GM13977 (cell line): Measurements from ENCODE around the gene MYCBPAP.

ENCODE experiments used
- DNase-seq: peaks from one replicate; pipeline ENCODE4 v3.0.0; 2012; ENCODE audit warnings: low spot score
- in situ Hi-C: fragments of 300-500 bp; cut with MboI; formaldehyde crosslinking; loops from one replicate; pipeline ENCODE4 v1.12.0; 2022; ENCODE audit warnings: low sequenced_read_pairs, low pct_unique_long_range_greater_than_20kb, mixed read lengths, inconsistent platforms; ENCODE audit not compliant: unreplicated experiment
- TF ChIP-seq, protein P1 (sequence below): IDR thresholded peaks from 2 replicates; pipeline ENCODE4 v1.5.1; 2012; ENCODE audit warnings: mild to moderate bottlenecking, control low read depth; ENCODE audit not compliant: insufficient read depth; ENCODE audit errors: extremely low read depth, missing control alignments

Gene MYCBPAP, protein sequence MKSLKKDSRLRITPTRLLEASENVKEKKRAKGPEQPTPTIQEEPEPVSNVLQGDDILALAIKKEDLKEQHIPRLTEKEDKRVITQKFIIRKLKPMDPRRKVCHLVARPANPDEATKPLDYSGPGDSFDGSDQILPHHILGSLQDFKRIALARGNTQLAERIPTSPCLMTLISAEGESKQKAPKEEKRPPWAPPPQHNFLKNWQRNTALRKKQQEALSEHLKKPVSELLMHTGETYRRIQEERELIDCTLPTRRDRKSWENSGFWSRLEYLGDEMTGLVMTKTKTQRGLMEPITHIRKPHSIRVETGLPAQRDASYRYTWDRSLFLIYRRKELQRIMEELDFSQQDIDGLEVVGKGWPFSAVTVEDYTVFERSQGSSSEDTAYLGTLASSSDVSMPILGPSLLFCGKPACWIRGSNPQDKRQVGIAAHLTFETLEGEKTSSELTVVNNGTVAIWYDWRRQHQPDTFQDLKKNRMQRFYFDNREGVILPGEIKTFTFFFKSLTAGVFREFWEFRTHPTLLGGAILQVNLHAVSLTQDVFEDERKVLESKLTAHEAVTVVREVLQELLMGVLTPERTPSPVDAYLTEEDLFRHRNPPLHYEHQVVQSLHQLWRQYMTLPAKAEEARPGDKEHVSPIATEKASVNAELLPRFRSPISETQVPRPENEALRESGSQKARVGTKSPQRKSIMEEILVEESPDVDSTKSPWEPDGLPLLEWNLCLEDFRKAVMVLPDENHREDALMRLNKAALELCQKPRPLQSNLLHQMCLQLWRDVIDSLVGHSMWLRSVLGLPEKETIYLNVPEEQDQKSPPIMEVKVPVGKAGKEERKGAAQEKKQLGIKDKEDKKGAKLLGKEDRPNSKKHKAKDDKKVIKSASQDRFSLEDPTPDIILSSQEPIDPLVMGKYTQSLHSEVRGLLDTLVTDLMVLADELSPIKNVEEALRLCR

DNA sequence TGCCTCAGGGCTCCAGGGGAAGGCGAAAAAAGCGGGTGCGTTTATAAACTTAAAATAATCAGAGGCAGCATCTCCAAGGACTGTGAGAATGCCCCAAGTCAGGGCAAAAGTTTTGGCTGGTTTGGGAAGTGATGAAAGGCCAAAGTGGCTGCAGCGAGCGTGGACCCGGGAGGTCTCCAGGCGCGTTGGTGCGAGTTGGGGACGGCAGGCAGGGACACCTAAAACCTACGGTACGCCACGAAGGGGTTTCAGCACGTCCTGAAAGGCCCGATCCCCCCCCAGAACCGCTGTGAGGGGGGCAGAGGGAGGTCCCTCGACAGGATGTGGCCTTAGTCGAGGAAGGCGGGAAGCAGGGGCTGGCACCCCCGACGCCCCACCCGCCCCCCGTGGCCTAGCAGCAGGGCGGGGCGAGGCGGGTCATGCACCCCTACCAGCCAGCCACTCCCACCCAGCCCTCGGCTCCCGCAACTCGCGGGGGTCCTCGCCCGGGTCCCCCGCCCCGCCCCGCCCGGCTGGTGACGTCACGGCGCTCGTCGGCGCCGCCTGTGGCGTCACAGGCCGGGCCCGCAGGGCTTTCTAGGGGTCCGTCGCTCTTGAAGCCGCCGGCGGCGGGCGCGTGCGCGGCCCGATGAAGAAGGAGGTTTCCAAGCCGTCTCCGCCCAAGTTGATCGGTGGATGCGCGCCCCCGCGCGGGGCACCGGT is at the start of gene MYCBPAP:
Gene MYCBPAP (plus strand): TSS at position 569 of the 702 bp plus-strand sequence. CDS start 236 bp downstream, outside the sequence.
- DNase-seq = peak; percentile 93
- TF ChIP-seq, protein P1, sequence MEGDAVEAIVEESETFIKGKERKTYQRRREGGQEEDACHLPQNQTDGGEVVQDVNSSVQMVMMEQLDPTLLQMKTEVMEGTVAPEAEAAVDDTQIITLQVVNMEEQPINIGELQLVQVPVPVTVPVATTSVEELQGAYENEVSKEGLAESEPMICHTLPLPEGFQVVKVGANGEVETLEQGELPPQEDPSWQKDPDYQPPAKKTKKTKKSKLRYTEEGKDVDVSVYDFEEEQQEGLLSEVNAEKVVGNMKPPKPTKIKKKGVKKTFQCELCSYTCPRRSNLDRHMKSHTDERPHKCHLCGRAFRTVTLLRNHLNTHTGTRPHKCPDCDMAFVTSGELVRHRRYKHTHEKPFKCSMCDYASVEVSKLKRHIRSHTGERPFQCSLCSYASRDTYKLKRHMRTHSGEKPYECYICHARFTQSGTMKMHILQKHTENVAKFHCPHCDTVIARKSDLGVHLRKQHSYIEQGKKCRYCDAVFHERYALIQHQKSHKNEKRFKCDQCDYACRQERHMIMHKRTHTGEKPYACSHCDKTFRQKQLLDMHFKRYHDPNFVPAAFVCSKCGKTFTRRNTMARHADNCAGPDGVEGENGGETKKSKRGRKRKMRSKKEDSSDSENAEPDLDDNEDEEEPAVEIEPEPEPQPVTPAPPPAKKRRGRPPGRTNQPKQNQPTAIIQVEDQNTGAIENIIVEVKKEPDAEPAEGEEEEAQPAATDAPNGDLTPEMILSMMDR = no peak
- in situ Hi-C loops = no loop called here

DNA sequence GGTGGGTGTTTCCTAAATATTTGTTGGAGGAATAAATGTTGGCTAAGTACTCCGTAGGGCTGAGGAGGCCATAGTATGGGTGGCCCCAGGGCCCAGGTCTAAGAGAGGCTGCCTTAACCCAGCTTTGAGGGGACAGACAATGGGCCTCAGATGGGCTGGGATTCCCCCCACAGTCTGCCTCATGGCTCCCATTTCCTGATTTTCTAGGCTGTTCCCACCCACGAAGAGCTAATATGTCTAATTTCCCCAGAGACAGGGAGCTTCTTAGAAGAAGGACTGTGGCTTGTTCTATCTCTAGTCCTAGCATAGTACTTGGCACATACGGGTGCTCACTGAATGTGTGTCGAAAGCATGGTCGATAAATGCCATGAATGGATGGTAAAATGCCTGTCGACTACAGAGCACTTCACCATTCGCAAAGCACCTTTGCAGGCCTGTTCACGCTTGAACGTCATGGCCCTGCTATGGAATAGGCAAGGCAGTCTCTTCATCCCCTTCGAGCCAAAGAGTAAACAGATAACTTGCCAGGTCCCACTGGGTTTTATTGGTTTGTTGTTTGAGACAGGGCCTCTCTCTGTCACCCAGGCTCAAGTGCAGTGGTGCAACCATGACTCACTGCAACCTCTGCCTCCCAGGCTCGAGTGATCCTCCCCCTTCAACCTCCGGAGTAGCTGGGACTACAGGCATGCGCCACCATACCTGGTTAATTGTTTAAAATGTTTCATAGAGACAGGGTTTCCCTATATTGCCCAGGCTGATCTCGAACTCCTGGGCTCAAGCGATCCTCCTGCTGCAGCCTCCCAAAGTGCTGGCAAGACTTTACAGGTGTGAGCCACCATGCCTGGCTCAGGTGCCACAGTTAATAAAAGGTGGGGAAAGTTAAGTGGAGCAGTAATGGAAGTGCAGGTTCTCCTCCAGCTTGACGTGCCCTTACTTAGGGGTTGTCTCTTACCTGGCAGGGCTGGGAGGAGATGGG is 49.2 kb upstream of the MYCBPAP start:
- in situ Hi-C loops = no loop called here
- no peak for DNase-seq
- TF ChIP-seq, protein P1 = no peak

DNA sequence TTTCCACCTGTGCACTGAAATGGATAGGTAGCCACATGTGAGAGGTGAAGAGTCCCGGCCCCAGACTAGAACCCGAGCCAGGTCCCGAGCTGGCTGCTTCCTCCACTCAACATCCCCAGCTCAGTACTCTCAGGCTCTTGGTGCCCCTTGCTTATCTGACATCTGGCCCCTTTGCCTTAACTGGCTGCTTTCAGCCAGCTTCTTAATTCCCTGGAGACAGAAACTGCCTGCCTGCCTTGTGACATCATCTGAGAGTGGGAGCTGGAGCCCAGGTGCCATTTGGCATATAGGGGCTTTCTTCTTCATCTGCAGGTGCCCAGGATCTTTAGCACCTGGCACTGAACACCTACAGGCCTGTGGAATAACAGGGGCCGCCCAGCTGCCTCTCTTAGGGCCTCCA is 48.5 kb upstream of the MYCBPAP start:
- DNase-seq = no peak
- TF ChIP-seq, protein P1 = no peak
- in situ Hi-C loops = loop anchor here (10.0 kb wide), 1 partner anchor 55 kb away; no protein-coding TSS in a partner anchor

DNA sequence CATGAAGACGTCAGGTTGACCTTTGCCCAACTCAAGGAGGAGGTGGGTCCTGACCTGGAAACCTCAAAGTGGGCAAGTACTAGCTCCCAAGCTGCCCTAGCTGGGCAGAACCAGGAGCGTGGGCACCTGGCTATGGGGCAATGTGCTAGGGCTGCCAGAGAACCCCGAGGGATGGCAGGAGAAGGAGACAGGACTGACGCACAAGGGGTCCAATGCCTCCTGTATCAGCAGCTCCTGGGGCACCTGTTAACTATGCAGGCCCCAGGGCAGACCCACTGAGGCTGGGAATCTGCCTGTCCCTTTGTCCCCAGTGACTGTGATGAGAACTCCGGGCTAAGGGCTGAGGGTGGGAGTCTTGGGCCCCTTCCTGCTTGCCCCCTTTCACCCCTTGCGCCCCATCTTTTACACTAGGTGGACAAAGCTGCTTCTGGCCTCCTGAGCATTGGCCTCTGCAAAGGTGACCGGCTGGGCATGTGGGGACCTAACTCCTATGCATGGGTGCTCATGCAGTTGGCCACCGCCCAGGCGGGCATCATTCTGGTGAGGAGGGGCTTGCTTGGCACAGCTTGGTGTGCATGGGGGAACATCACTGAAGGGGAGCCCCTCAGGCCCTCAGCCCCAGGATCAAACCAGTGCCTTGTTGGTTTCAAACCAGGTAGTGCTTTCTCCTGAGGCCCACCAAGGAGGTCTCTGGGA is 47.3 kb upstream of the MYCBPAP start:
- in situ Hi-C loops = loop anchor here (10.0 kb wide), 1 partner anchor 56 kb away; no protein-coding TSS in a partner anchor
- TF ChIP-seq, protein P1 = no peak
- no peak for DNase-seq

DNA sequence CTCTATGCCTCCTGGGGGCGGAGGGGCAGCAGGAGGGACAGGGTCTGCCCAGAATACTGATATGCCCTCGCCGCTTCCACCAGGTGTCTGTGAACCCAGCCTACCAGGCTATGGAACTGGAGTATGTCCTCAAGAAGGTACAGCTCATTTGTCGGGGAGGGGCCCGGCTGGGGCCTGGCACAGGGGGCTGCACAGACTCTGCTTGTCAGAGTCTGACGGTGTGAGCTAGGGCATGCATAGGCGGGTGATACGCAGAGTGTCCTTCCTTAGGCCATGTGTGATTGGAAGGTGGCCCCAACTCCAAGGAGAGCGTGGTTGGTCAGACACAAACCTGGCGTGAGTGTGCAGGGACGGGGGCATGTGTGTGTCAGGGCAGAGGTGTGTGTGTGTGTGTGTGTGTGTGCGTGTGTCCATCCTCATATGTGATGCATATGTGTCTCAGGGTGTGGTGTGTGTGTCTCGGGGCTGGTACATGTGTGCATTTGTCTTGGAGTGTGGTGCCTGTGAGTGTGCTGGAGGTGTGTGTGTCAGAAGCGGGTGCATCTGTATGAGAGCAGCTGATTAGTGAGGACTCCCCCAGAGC is 46.6 kb upstream of the MYCBPAP start:
- DNase-seq = no peak
- in situ Hi-C loops = loop anchor here (10.0 kb wide), 1 partner anchor 57 kb away; no protein-coding TSS in a partner anchor
- TF ChIP-seq, protein P1 = no peak
